Measurements from ENCODE around the gene WDR45B.
"Not testable (repeated sequence)": the region's sequence is repeated elsewhere in the genome, so short reads cannot be mapped to it uniquely, and the experiment has no call there.

WDR45B gene

GRCh38 chr17:82662711-82663261, 14.5 kb upstream of the WDR45B start:
- DNase-seq = no peak
- in situ Hi-C loops (cut with HindIII; ENCODE audit: low pct_ligation_motif_present, low pct_unique_long_range_greater_than_20kb, low sequenced_read_pairs) = no loop called here

GRCh38 chr17:82661717-82662683, 13.8 kb upstream of the WDR45B start:
- DNase-seq = no peak
- in situ Hi-C loops (cut with HindIII; ENCODE audit: low pct_ligation_motif_present, low pct_unique_long_range_greater_than_20kb, low sequenced_read_pairs) = no loop called here

GRCh38 chr17:82659886-82660285, 11.6 kb upstream of the WDR45B start:
- DNase-seq = no peak
- in situ Hi-C loops (cut with HindIII; ENCODE audit: low pct_ligation_motif_present, low pct_unique_long_range_greater_than_20kb, low sequenced_read_pairs) = no loop called here

- no peak for DNase-seq
- in situ Hi-C loops (cut with HindIII; ENCODE audit: low pct_ligation_motif_present, low pct_unique_long_range_greater_than_20kb, low sequenced_read_pairs) = no loop called here
These were observed 10.7 kb upstream of the WDR45B start for GRCh38 chr17:82658796-82659452.

GRCh38 chr17:82658331-82658730, 10.1 kb upstream of the WDR45B start:
- no peak for DNase-seq
- in situ Hi-C loops (cut with HindIII; ENCODE audit: low pct_ligation_motif_present, low pct_unique_long_range_greater_than_20kb, low sequenced_read_pairs) = no loop called here

- DNase-seq = no peak
- in situ Hi-C loops (cut with HindIII; ENCODE audit: low pct_ligation_motif_present, low pct_unique_long_range_greater_than_20kb, low sequenced_read_pairs) = no loop called here
These were observed 9.7 kb upstream of the WDR45B start for GRCh38 chr17:82657926-82658325.

GRCh38 chr17:82656266-82656665, 8.0 kb upstream of the WDR45B start:
- in situ Hi-C loops (cut with HindIII; ENCODE audit: low pct_ligation_motif_present, low pct_unique_long_range_greater_than_20kb, low sequenced_read_pairs) = no loop called here
- DNase-seq = no peak

GRCh38 chr17:82655523-82655922, 7.3 kb upstream of the WDR45B start:
- DNase-seq = no peak
- in situ Hi-C loops (cut with HindIII; ENCODE audit: low pct_ligation_motif_present, low pct_unique_long_range_greater_than_20kb, low sequenced_read_pairs) = no loop called here

- no peak for DNase-seq
- in situ Hi-C loops (cut with HindIII; ENCODE audit: low pct_ligation_motif_present, low pct_unique_long_range_greater_than_20kb, low sequenced_read_pairs) = no loop called here
These were observed 6.8 kb upstream of the WDR45B start for GRCh38 chr17:82655038-82655479.

GRCh38 chr17:82654611-82655010, 6.4 kb upstream of the WDR45B start:
- in situ Hi-C loops (cut with HindIII; ENCODE audit: low pct_ligation_motif_present, low pct_unique_long_range_greater_than_20kb, low sequenced_read_pairs); DNase-seq: not testable (repeated sequence)

GRCh38 chr17:82653651-82654528, 5.6 kb upstream of the WDR45B start:
- no peak for DNase-seq
- in situ Hi-C loops (cut with HindIII; ENCODE audit: low pct_ligation_motif_present, low pct_unique_long_range_greater_than_20kb, low sequenced_read_pairs) = no loop called here

- no peak for DNase-seq
- in situ Hi-C loops (cut with HindIII; ENCODE audit: low pct_ligation_motif_present, low pct_unique_long_range_greater_than_20kb, low sequenced_read_pairs) = no loop called here
These were observed 2.5 kb upstream of the WDR45B start for GRCh38 chr17:82650723-82651122.

GRCh38 chr17:82649501-82650261, 1.4 kb upstream of the WDR45B start:
- DNase-seq = no peak
- in situ Hi-C loops (cut with HindIII; ENCODE audit: low pct_ligation_motif_present, low pct_unique_long_range_greater_than_20kb, low sequenced_read_pairs) = no loop called here

GRCh38 chr17:82648742-82649331, 593 bp upstream of the WDR45B start:
- in situ Hi-C loops (cut with HindIII; ENCODE audit: low pct_ligation_motif_present, low pct_unique_long_range_greater_than_20kb, low sequenced_read_pairs) = no loop called here
- no peak for DNase-seq

- in situ Hi-C loops (cut with HindIII; ENCODE audit: low pct_ligation_motif_present, low pct_unique_long_range_greater_than_20kb, low sequenced_read_pairs) = no loop called here
- peak; percentile 45 for DNase-seq
These were observed 565 bp downstream of the WDR45B start for GRCh38 chr17:82647593-82648164.

GRCh38 chr17:82645516-82645915, 2.7 kb downstream of the WDR45B start:
- DNase-seq = peak; percentile 52

GRCh38 chr17:82644148-82644547, 4.1 kb downstream of the WDR45B start:
- no peak for DNase-seq

More at GRCh38 chr17:82645516-82645915, 2.7 kb downstream of the WDR45B start:
- in situ Hi-C loops (cut with HindIII; ENCODE audit: low pct_ligation_motif_present, low pct_unique_long_range_greater_than_20kb, low sequenced_read_pairs) = no loop called here

More at GRCh38 chr17:82644148-82644547, 4.1 kb downstream of the WDR45B start:
- in situ Hi-C loops (cut with HindIII; ENCODE audit: low pct_ligation_motif_present, low pct_unique_long_range_greater_than_20kb, low sequenced_read_pairs) = no loop called here
